Adrenal gland (tissue), 5 donors: Measurements from ENCODE around the gene MCM10.

Source experiments
- CTCF ChIP-seq, 6 experiments: fragments of 450-650 bp in 4 of 6; fragments of 200-600 bp in 2 of 6; sonication (generic) in 1 of 6; IDR thresholded peaks; 1 replicate in 5 of 6; 2 replicates in 1 of 6; pipeline versions ENCODE4 v1.5.1 to v1.8.0; 2016 to 2021; ENCODE audit warnings: antibody characterized with exemption in 6 of 6, mild to moderate bottlenecking in 2 of 6, moderate library complexity in 1 of 6
- POLR2A ChIP-seq, 2 donors: fragments of 450-650 bp; IDR thresholded peaks; one replicate each; pipeline ENCODE4 v1.6.1; 2017; ENCODE audit warnings: antibody characterized with exemption in 2 of 2, mild to moderate bottlenecking in 2 of 2, moderate library complexity in 1 of 2
- donor health status: DM: no; HTN: no; CAD: no.

- no peak for TF ChIP-seq CTCF (IDR thresholded peaks at IDR 0.05)
- TF ChIP-seq POLR2A (IDR thresholded peaks at IDR 0.05) = no peak
These were observed 27.2 kb downstream of the MCM10 start for GRCh38 chr10:13188593-13188992.
